OCI-LY7 (cell line): ENCODE measurements around the gene FOXN3.

Experiments
- CTCF ChIP-seq: fragments of 200-600 bp; sonication (generic); conservative IDR thresholded peaks from 2 replicates; pipeline ENCODE4 v1.5.1; 2014; ENCODE audit warnings: mild to moderate bottlenecking, antibody characterized with exemption, low read length, moderate library complexity, mixed read lengths
- EZH2phosphoT487 ChIP-seq: fragments of 200-600 bp; sonication (generic); IDR thresholded peaks from 2 replicates; pipeline ENCODE4 v1.6.1; 2018; ENCODE audit warnings: low read depth, borderline replicate concordance, mild to moderate bottlenecking, mixed run types, antibody characterized with exemption, low read length, moderate library complexity, mixed read lengths

- no peak; the same call in 1 of the 2 replicates for TF ChIP-seq CTCF
- TF ChIP-seq EZH2phosphoT487, result no peak
These were observed 13.6 kb upstream of the FOXN3 start for GRCh38 chr14:89430391-89431236.
